ENCODE measurements around the gene EHMT1.

The EHMT1 gene

GRCh38 chr9:137707361-137707760, 88.6 kb downstream of the EHMT1 start:
- Histone ChIP-seq H3K9ac (no peak overlapping the region), H2AFZ (ENCODE audit: low read depth) (no peak overlapping the region), H3K27ac (no peak overlapping the region), H3K79me2 (ENCODE audit: insufficient read depth, low read depth) (peaks cover 32% of the 10 kb centered on the region; the same call in 1 of the 2 replicates), H3K4me3 (IDR thresholded peaks at IDR 0.05; ENCODE audit: insufficient read depth, low read depth, low read length) (no peak overlapping the region), H3K4me2 (no peak overlapping the region), H4K20me1 (ENCODE audit: insufficient read depth) (no peaks in the 10 kb centered on the region), H3K36me3 (ENCODE audit: insufficient read depth) (no peaks in the 10 kb centered on the region), H3K27me3 (ENCODE audit: insufficient read depth, low read depth) (no peaks in the 10 kb centered on the region), H3K4me1 (ENCODE audit: low read depth, poor library complexity, severe bottlenecking) (no peaks in the 10 kb centered on the region)
- no peak for TF ChIP-seq CTCF (conservative IDR thresholded peaks at IDR 0.05; ENCODE audit: low read depth, low read length)

- no peak overlapping the region for H3K4me2 ChIP-seq
- no peak overlapping the region for H2AFZ ChIP-seq (ENCODE audit: low read depth)
- H3K27me3 ChIP-seq (ENCODE audit: insufficient read depth, low read depth): no peaks in the 10 kb centered on the region
- no peaks in the 10 kb centered on the region for H3K4me1 ChIP-seq (ENCODE audit: low read depth, poor library complexity, severe bottlenecking)
- no peak overlapping the region for H3K9ac ChIP-seq
- no peak overlapping the region for H3K27ac ChIP-seq
- H3K79me2 ChIP-seq (ENCODE audit: insufficient read depth, low read depth): peaks cover 32% of the 10 kb centered on the region; the same call in 1 of the 2 replicates
- H4K20me1 ChIP-seq (ENCODE audit: insufficient read depth): no peaks in the 10 kb centered on the region
- H3K36me3 ChIP-seq (ENCODE audit: insufficient read depth): no peaks in the 10 kb centered on the region; the same call in 1 of the 2 replicates
- no peak for TF ChIP-seq CTCF (conservative IDR thresholded peaks at IDR 0.05; ENCODE audit: low read depth, low read length)
- H3K4me3 ChIP-seq (IDR thresholded peaks at IDR 0.05; ENCODE audit: insufficient read depth, low read depth, low read length): no peak overlapping the region
Observed at GRCh38 chr9:137708590-137709284, 89.9 kb downstream of the EHMT1 start.

- Histone ChIP-seq H3K79me2 (ENCODE audit: insufficient read depth, low read depth) (peaks cover 32% of the 10 kb centered on the region; the same call in 1 of the 2 replicates), H3K36me3 (ENCODE audit: insufficient read depth) (no peaks in the 10 kb centered on the region; the same call in 1 of the 2 replicates), H3K4me2 (no peak overlapping the region), H2AFZ (ENCODE audit: low read depth) (no peak overlapping the region), H3K9ac (no peak overlapping the region), H4K20me1 (ENCODE audit: insufficient read depth) (no peaks in the 10 kb centered on the region), H3K27me3 (ENCODE audit: insufficient read depth, low read depth) (no peaks in the 10 kb centered on the region), H3K27ac (no peak overlapping the region), H3K4me3 (IDR thresholded peaks at IDR 0.05; ENCODE audit: insufficient read depth, low read depth, low read length) (no peak overlapping the region), H3K4me1 (ENCODE audit: low read depth, poor library complexity, severe bottlenecking) (no peaks in the 10 kb centered on the region)
- no peak for TF ChIP-seq CTCF (conservative IDR thresholded peaks at IDR 0.05; ENCODE audit: low read depth, low read length)
Observed at GRCh38 chr9:137709411-137710101, 90.8 kb downstream of the EHMT1 start.

- no peaks in the 10 kb centered on the region for H3K4me1 ChIP-seq (ENCODE audit: low read depth, poor library complexity, severe bottlenecking)
- no peak for TF ChIP-seq CTCF (conservative IDR thresholded peaks at IDR 0.05; ENCODE audit: low read depth, low read length)
- no peaks in the 10 kb centered on the region for H3K27me3 ChIP-seq (ENCODE audit: insufficient read depth, low read depth)
- H3K9ac ChIP-seq: no peak overlapping the region
- H3K4me2 ChIP-seq: no peak overlapping the region
- no peak overlapping the region for H2AFZ ChIP-seq (ENCODE audit: low read depth)
- H3K4me3 ChIP-seq (IDR thresholded peaks at IDR 0.05; ENCODE audit: insufficient read depth, low read depth, low read length): no peak overlapping the region
- no peaks in the 10 kb centered on the region for H4K20me1 ChIP-seq (ENCODE audit: insufficient read depth)
- H3K79me2 ChIP-seq (ENCODE audit: insufficient read depth, low read depth): peaks cover 27% of the 10 kb centered on the region; the same call in 1 of the 2 replicates
- no peak overlapping the region for H3K27ac ChIP-seq
- no peaks in the 10 kb centered on the region; the same call in 1 of the 2 replicates for H3K36me3 ChIP-seq (ENCODE audit: insufficient read depth)
Observed at GRCh38 chr9:137710704-137711103, 91.9 kb downstream of the EHMT1 start.

Data from KMS-11 (cell line).